Epithelial cell of proximal tubule (primary cell): ENCODE measurements around the gene HCK. TPM values are rescaled to one million over a fixed set of nuclear protein-coding genes. Genes with fewer than 3 reads are reported as not detected.

Experiments used
- DNase-seq: peaks from one replicate; pipeline ENCODE4 v3.0.0-alpha.2; 2011; ENCODE audit warnings: low read depth
- H3K4me3 ChIP-seq: 2 replicates; pipeline ENCODE4 v1.5.1; 2011; ENCODE audit warnings: low read depth, mild to moderate bottlenecking, low read length
- CTCF ChIP-seq: conservative IDR thresholded peaks from 2 replicates; pipeline ENCODE4 v1.5.1; 2012; ENCODE audit warnings: low read depth, mild to moderate bottlenecking, low read length
- total RNA-seq: library from RNA; depleted of rRNA; stranded (reverse); fragments of >200 nt; gene quantifications from 2 replicates; pipeline ENCODE4 v1.2.3, GENCODE V29; 2015

The HCK gene
- total RNA-seq, 1 donor from 2014 or later, result not detected

- no peak for DNase-seq
- no peak for TF ChIP-seq CTCF
- no peak overlapping the region for H3K4me3 ChIP-seq
These were observed 15.1 kb upstream of the HCK start for GRCh38 chr20:32036716-32037485.

GRCh38 chr20:32037929-32038328, 14.1 kb upstream of the HCK start:
- DNase-seq, result peak; percentile 13
- no peak overlapping the region for H3K4me3 ChIP-seq
- TF ChIP-seq CTCF, result no peak

GRCh38 chr20:32040142-32040953, 11.7 kb upstream of the HCK start:
- no peak for TF ChIP-seq CTCF
- H3K4me3 ChIP-seq, result no peak overlapping the region
- no peak for DNase-seq

DNA sequence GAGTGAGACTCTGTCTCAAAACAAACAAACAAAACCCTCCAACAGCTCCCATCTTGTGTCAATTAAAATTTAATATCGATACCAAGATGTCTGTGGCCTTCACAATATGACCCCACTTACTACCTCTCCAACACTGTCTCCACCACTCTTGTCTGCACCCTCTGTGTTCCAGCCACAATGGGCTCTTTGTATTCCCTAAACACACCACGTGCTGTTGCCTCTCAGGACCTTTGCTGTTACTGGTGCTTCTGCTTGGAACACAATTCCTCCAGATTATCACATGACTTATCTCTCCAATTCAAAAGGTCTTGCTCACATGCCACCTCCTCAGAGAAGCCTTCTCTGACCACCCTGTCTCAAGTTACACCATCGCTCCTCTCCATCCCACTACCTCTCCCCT, 6.0 kb upstream of the HCK start:
- no peak overlapping the region for H3K4me3 ChIP-seq
- no peak for DNase-seq
- TF ChIP-seq CTCF, result no peak

GRCh38 chr20:32050324-32050841, 1.7 kb upstream of the HCK start:
- no peak for TF ChIP-seq CTCF
- no peak overlapping the region for H3K4me3 ChIP-seq
- no peak for DNase-seq

- no peak for TF ChIP-seq CTCF
- no peak for DNase-seq
- no peak overlapping the region for H3K4me3 ChIP-seq
These were observed 1.0 kb upstream of the HCK start for GRCh38 chr20:32050851-32051556.
